Adrenal gland (tissue), 5 donors: ENCODE results near the gene FAM9C.

ENCODE experiments used
- CTCF ChIP-seq, 6 experiments: fragments of 450-650 bp in 4 of 6; fragments of 200-600 bp in 2 of 6; sonication (generic) in 1 of 6; IDR thresholded peaks; 1 replicate in 5 of 6; 2 replicates in 1 of 6; pipeline versions ENCODE4 v1.5.1 to v1.8.0; 2016 to 2021; ENCODE audit warnings: antibody characterized with exemption in 6 of 6, mild to moderate bottlenecking in 2 of 6, moderate library complexity in 1 of 6
- POLR2A ChIP-seq, 2 donors: fragments of 450-650 bp; IDR thresholded peaks; one replicate each; pipeline ENCODE4 v1.6.1; 2017; ENCODE audit warnings: antibody characterized with exemption in 2 of 2, mild to moderate bottlenecking in 2 of 2, moderate library complexity in 1 of 2
- donor health status: DM: no; HTN: no; CAD: no.

GRCh38 chrX:13009844-13010243, 34.6 kb downstream of the FAM9C start:
- no peak for TF ChIP-seq CTCF (IDR thresholded peaks at IDR 0.05)
- TF ChIP-seq POLR2A (IDR thresholded peaks at IDR 0.05): no peak
